HepG2 (cell line): Measurements from ENCODE around the gene RCOR1. TPM values are rescaled to one million over a fixed set of nuclear protein-coding genes. Genes with fewer than 3 reads are reported as not detected.

Experiments
- ATAC-seq: fragments of 200-7000 bp; cut with Tn5 transposase; 3 replicates; pipeline ENCODE4 v1.9.1; 2020; ENCODE audit warnings: mild to moderate bottlenecking, moderate library complexity
- BruUV-seq: library from RNA; stranded (reverse); fragments of 400-500 nt; replicated peaks from 2 replicates; lab custom pipeline; 2021; lab: Mats Ljungman, UMichigan
- CTCF ChIA-PET: fragments of 300-600 bp; formaldehyde crosslinking; extraction: SDS; loops from one replicate; lab custom pipeline; 2021; ENCODE audit warnings: low total read pairs, inconsistent platforms, low intra/inter-chr PET ratio; lab: Yijun Ruan, JAX
- POLR2A ChIA-PET: fragments of 350-600 bp; sonication (Branson Sonifier 250); formaldehyde crosslinking; loops from one replicate; lab custom pipeline; 2020; ENCODE audit warnings: antibody characterized with exemption, inconsistent platforms; lab: Yijun Ruan, JAX
- DNase-seq: peaks from one replicate; pipeline ENCODE4 v3.0.0-alpha.2; 2015; ENCODE audit warnings: low spot score
- FAIRE-seq: peaks from 3 replicates; lab custom pipeline; 2011; peaks lifted over from hg19 to GRCh38; lab: Jason Lieb, UNC
- H2AFZ ChIP-seq: one replicate; pipeline ENCODE4 v1.6.1; 2011; ENCODE audit warnings: low read length, inconsistent platforms
- H3K27ac ChIP-seq: fragments of 300-600 bp; 3 replicates; pipeline ENCODE4 v1.8.0; 2011; ENCODE audit warnings: mixed run types, mild to moderate bottlenecking, mixed read lengths, low read length, inconsistent platforms; ENCODE audit not compliant: insufficient read depth; ENCODE audit errors: extremely low read length
- H3K27me3 ChIP-seq, 2 experiments: fragments of 200-600 bp in 1 of 2; 2 replicates in 1 of 2; 3 replicates in 1 of 2; pipeline versions ENCODE4 v1.6.0 to v1.8.0; 2011; ENCODE audit warnings: low read length in 2 of 2, mild to moderate bottlenecking in 2 of 2, moderate library complexity in 2 of 2, inconsistent platforms in 1 of 2; ENCODE audit not compliant: insufficient read depth in 2 of 2, control insufficient read depth in 1 of 2
- H3K36me3 ChIP-seq, 2 experiments: fragments of 200-600 bp in 1 of 2; replicated peaks in 1 of 2; 2 replicates in 1 of 2; 3 replicates in 1 of 2; pipeline versions ENCODE4 v1.5.1 to v1.8.0; 2011; ENCODE audit warnings: low read length in 2 of 2, inconsistent platforms in 1 of 2; ENCODE audit not compliant: insufficient read depth in 2 of 2, control insufficient read depth in 1 of 2
- H3K4me1 ChIP-seq: 2 replicates; pipeline ENCODE4 v1.5.1; 2012; ENCODE audit warnings: low read length, inconsistent platforms; ENCODE audit not compliant: insufficient read depth
- H3K4me2 ChIP-seq: 2 replicates; pipeline ENCODE4 v1.6.0; 2011; ENCODE audit warnings: low read depth, low read length, inconsistent platforms
- H3K4me3 ChIP-seq, 3 experiments: fragments of 200-600 bp in 1 of 3; sonication (generic), shearing (Covaris generic) in 1 of 3; replicated peaks in 1 of 3; 2 replicates each; pipeline ENCODE4 v1.5.1; 2011 to 2016; ENCODE audit warnings: low read length in 3 of 3, inconsistent platforms in 2 of 3, low read depth in 2 of 3, mild to moderate bottlenecking in 2 of 3, control low read depth in 1 of 3, mixed read lengths in 1 of 3; ENCODE audit not compliant: insufficient read depth in 1 of 3
- H3K79me2 ChIP-seq: one replicate; pipeline ENCODE4 v1.6.1; 2011; ENCODE audit warnings: low read length, inconsistent platforms; ENCODE audit not compliant: insufficient read depth
- H3K9ac ChIP-seq: 2 replicates; pipeline ENCODE4 v1.6.0; 2011; ENCODE audit warnings: mild to moderate bottlenecking, low read depth, low read length, inconsistent platforms; ENCODE audit not compliant: insufficient read depth
- H3K9me3 ChIP-seq: 2 replicates; pipeline ENCODE4 v1.5.1; 2012; ENCODE audit warnings: mild to moderate bottlenecking, low read length
- H4K20me1 ChIP-seq: 2 replicates; pipeline ENCODE4 v1.6.0; 2011; ENCODE audit warnings: inconsistent platforms, mild to moderate bottlenecking, low read length, moderate library complexity; ENCODE audit not compliant: insufficient read depth
- AGO2 ChIP-seq: fragments of 200-400 bp; formaldehyde crosslinking; optimal IDR thresholded peaks from 2 replicates; pipeline ENCODE3; 2017; ENCODE audit warnings: mild to moderate bottlenecking, low read depth, low read length, moderate library complexity
- TAF1 ChIP-seq: sonication (generic); formaldehyde crosslinking; IDR thresholded peaks from 2 replicates; pipeline ENCODE4 v1.4.0; 2020; ENCODE audit warnings: missing genetic modification reagents
- WIZ ChIP-seq: sonication (generic); formaldehyde crosslinking; IDR thresholded peaks from 2 replicates; pipeline ENCODE4 v1.5.1; 2020; ENCODE audit warnings: mild to moderate bottlenecking, missing genetic modification reagents
- WGBS: methylation state at CpG from one replicate; pipeline ENCODE4 v1.1.6; 2017; ENCODE audit warnings: low lambda C conversion rate; 5-methylcytosine and 5-hydroxymethylcytosine counted together
- in situ Hi-C: cut with HindIII; loops from 2 replicates; pipeline ENCODE4 v1.10.0; 2017; ENCODE audit warnings: low pct_unique_long_range_greater_than_20kb; ENCODE audit not compliant: extremely low pct_ligation_motif_present
- intact Hi-C: fragments of 100-400 bp; cut with micrococcal nuclease; formaldehyde crosslinking; loops from one replicate; pipeline ENCODE4 v1.10.0; 2022; ENCODE audit not compliant: unreplicated experiment
- polyA plus RNA-seq, 8 experiments: library from polyadenylated mRNA; depleted of rRNA in 3 of 8; stranded (reverse) in 7 of 8; unstranded in 1 of 8; fragments of >200 nt; fragmentation: Illumina TruSeq in 4 of 8; extraction: Trizol in 4 of 8; gene quantifications; 2 replicates each; pipeline versions ENCODE4 v1.2.1 to v1.2.3, GENCODE V29; 2011 to 2016; ENCODE audit warnings: low read depth in 4 of 8, missing spikeins in 1 of 8, mixed read lengths in 1 of 8; ENCODE audit not compliant: insufficient read depth in 1 of 8
- total RNA-seq, 5 experiments: library from RNA; depleted of rRNA; stranded (reverse); fragments of >200 nt; fragmentation: Illumina TruSeq; extraction: Trizol; gene quantifications; 2 replicates each; pipeline ENCODE4 v1.2.3, GENCODE V29; 2016; ENCODE audit warnings: low read depth in 1 of 5
- TF ChIP-seq, protein P1 (sequence below): sonication (generic); formaldehyde crosslinking; IDR thresholded peaks from 2 replicates; pipeline ENCODE4 v1.4.0; 2020; ENCODE audit warnings: mild to moderate bottlenecking, missing genetic modification reagents
- TF ChIP-seq, protein P2 (sequence below): sonication (generic); formaldehyde crosslinking; IDR thresholded peaks from 2 replicates; pipeline ENCODE4 v1.5.1; 2020; ENCODE audit warnings: mild to moderate bottlenecking, missing genetic modification reagents, moderate library complexity

Gene RCOR1
- total and polyA plus RNA-seq, 2 of the 13 experiments (the other 11 are each of a cell fraction or from before 2014, with no cell fraction given): 10.2 to 11.1 TPM

DNA sequence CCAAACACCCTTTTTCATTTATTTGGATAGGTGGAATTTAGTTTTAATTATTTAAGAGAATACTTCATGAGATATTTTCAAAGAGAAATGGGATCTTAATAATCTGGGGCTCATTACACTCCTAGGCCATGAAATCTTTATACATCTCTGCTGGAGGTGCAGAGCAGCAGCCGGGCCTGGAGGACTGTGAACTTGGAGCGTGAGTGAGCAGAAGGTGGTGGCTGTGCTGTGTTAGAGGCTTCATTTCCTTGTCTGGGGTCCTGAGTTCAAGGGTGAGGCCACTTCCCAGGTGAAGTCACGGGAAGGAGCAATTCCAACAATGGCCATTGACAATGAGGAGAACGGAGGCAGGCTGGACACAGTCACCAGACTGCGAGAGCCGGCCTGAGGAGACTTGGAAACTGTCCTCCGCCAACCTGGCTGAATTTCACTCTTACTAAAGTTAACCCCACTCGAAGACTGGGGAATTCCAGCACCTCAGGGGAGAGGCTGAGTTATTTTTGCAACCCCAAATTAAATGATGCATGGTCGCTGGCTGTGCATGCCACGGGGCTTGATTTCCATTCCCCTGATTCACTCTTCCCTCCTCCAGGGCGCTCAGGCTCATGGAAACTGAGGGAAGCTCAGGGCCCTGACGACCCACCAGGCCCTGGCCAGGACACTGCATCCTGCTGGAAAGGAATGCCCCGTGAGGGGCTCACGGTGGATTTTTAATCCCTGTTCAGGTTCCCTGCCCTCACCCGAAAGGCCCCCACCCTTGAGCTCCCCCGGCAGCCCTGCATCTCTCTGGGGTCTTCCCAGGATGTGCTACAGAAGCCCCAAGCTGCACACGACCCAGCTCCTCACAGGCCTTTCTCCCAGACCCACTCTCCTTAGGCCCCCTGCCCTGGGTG, 162.2 kb downstream of the RCOR1 start:
- Histone ChIP-seq H3K27ac (no peak overlapping the region), H3K36me3 (no peaks in the 10 kb centered on the region), H2AFZ (no peak overlapping the region), H3K9ac (no peak overlapping the region), H3K27me3 (no peaks in the 10 kb centered on the region; a peak in 1 of 5 replicates), H3K9me3 (no peaks in the 10 kb centered on the region), H3K4me1 (peaks cover 22% of the 10 kb centered on the region), H3K79me2 (no peaks in the 10 kb centered on the region), H4K20me1 (no peaks in the 10 kb centered on the region), H3K4me2 (no peak overlapping the region)
- ATAC-seq (no peak), DNase-seq (no peak), FAIRE-seq (no peak)
- 67% methylated on average over 13 of the region's 17 CpGs for WGBS
- POLR2A ChIA-PET: no interaction called here
- in situ Hi-C loops (no loop called here), intact Hi-C loops (no loop called here)
- no TSS peak for BruUV-seq
- CTCF ChIA-PET: no interaction called here
- TF ChIP-seq, protein P1, sequence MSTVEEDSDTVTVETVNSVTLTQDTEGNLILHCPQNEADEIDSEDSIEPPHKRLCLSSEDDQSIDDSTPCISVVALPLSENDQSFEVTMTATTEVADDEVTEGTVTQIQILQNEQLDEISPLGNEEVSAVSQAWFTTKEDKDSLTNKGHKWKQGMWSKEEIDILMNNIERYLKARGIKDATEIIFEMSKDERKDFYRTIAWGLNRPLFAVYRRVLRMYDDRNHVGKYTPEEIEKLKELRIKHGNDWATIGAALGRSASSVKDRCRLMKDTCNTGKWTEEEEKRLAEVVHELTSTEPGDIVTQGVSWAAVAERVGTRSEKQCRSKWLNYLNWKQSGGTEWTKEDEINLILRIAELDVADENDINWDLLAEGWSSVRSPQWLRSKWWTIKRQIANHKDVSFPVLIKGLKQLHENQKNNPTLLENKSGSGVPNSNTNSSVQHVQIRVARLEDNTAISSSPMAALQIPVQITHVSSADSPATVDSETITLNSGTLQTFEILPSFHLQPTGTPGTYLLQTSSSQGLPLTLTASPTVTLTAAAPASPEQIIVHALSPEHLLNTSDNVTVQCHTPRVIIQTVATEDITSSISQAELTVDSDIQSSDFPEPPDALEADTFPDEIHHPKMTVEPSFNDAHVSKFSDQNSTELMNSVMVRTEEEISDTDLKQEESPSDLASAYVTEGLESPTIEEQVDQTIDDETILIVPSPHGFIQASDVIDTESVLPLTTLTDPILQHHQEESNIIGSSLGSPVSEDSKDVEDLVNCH (CRISPR knock-in tag): no peak
- TF ChIP-seq AGO2: peak; percentile 66
- TF ChIP-seq, all 625 proteins: peak for 1
- H3K4me3 ChIP-seq: no peak overlapping the region

DNA sequence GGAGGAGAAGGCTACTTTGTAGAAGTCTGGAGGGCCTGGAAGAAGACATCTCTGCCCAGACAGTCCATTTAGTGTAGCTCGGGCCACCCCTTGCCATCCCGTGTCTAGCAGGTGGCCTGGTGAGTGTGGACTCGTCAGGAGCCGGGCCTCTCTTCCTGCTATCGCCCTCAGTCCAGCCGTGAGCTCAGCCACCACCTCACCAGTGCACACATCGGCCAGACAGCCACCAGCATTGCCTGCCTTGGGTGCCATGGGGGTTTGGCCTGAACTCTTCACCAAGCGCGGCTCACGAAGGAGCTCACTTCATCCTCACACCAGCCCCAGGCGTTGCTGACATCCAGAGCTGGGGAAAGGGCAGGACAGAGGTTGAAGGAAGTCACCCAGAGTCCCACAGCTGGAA, 165.2 kb downstream of the RCOR1 start:
- no peaks in the 10 kb centered on the region for H4K20me1 ChIP-seq
- no peak for DNase-seq
- peak overlapping the region; percentile 72 for H3K4me2 ChIP-seq
- H3K4me1 ChIP-seq: peaks cover 32% of the 10 kb centered on the region
- H3K27ac ChIP-seq: no peak overlapping the region
- no peak overlapping the region for H3K9ac ChIP-seq
- peak overlapping the region in 1 of 3 experiments; percentile 34; a peak in 1 of 6 replicates for H3K4me3 ChIP-seq
- TF ChIP-seq WIZ (CRISPR knock-in tag): no peak
- 0 out of 2 replicates have a peak, but pooled peaks have one; percentile 11 for TF ChIP-seq TAF1 (CRISPR knock-in tag)
- TF ChIP-seq, protein P2, sequence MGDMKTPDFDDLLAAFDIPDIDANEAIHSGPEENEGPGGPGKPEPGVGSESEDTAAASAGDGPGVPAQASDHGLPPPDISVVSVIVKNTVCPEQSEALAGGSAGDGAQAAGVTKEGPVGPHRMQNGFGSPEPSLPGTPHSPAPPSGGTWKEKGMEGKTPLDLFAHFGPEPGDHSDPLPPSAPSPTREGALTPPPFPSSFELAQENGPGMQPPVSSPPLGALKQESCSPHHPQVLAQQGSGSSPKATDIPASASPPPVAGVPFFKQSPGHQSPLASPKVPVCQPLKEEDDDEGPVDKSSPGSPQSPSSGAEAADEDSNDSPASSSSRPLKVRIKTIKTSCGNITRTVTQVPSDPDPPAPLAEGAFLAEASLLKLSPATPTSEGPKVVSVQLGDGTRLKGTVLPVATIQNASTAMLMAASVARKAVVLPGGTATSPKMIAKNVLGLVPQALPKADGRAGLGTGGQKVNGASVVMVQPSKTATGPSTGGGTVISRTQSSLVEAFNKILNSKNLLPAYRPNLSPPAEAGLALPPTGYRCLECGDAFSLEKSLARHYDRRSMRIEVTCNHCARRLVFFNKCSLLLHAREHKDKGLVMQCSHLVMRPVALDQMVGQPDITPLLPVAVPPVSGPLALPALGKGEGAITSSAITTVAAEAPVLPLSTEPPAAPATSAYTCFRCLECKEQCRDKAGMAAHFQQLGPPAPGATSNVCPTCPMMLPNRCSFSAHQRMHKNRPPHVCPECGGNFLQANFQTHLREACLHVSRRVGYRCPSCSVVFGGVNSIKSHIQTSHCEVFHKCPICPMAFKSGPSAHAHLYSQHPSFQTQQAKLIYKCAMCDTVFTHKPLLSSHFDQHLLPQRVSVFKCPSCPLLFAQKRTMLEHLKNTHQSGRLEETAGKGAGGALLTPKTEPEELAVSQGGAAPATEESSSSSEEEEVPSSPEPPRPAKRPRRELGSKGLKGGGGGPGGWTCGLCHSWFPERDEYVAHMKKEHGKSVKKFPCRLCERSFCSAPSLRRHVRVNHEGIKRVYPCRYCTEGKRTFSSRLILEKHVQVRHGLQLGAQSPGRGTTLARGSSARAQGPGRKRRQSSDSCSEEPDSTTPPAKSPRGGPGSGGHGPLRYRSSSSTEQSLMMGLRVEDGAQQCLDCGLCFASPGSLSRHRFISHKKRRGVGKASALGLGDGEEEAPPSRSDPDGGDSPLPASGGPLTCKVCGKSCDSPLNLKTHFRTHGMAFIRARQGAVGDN (CRISPR knock-in tag): peak; percentile 67
- TF ChIP-seq AGO2: peak; percentile 79
- TF ChIP-seq, all 625 proteins: peak for 3
- H3K36me3 ChIP-seq: no peaks in the 10 kb centered on the region
- in situ Hi-C loops: no loop called here
- H3K79me2 ChIP-seq: no peaks in the 10 kb centered on the region
- ATAC-seq (peak; percentile 60), FAIRE-seq (no peak)
- CTCF ChIA-PET: no interaction called here
- no TSS peak for BruUV-seq
- POLR2A ChIA-PET: no interaction called here
- intact Hi-C loops: no loop called here
- no peaks in the 10 kb centered on the region for H3K9me3 ChIP-seq
- 4% methylated on average over 7 of the region's 11 CpGs for WGBS
- peaks cover 0 to 4% of the 10 kb centered on the region in 2 experiments; a peak in 2 of 5 replicates for H3K27me3 ChIP-seq
- no peak overlapping the region for H2AFZ ChIP-seq
